GM12873 (cell line): ENCODE measurements around the gene KYNU.

Experiments
- TF ChIP-seq, protein P1 (sequence below): IDR thresholded peaks from 2 replicates; pipeline ENCODE4 v1.5.1; 2012; ENCODE audit warnings: low read depth, mild to moderate bottlenecking, moderate library complexity, low read length, control low read depth; ENCODE audit not compliant: insufficient read depth; ENCODE audit errors: missing control alignments

KYNU gene

DNA sequence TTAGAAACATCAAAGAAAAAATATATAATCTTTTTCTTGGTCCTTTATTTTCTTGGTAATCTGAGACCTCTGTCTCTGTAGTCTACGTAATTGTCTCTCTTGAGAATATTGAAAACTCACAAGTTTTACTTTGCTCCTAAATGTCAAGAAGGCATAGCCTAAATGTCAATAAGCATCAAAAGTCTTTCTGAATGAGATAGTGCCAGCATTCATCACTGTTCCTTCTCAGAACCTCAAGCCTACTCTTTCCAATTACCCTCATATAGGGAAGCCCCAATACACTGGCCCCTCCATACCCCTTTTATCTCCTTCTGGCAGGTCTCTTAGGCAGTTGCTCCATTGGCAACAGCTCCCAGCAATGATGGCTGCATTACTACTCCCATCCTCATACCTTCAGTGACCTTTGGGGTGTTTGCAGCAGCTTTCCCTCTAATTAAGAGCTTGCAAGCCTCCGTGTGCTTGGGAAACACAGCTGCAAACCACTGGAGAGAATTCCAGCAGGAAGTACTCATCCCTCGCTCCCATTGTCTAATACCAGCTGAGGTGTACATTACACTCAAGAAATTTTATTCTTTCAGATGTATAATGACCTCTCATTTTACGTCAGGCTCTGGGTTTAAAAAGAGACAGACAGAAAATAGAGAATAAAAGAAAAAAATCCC is 95.8 kb downstream of the KYNU start:
- TF ChIP-seq, protein P1, sequence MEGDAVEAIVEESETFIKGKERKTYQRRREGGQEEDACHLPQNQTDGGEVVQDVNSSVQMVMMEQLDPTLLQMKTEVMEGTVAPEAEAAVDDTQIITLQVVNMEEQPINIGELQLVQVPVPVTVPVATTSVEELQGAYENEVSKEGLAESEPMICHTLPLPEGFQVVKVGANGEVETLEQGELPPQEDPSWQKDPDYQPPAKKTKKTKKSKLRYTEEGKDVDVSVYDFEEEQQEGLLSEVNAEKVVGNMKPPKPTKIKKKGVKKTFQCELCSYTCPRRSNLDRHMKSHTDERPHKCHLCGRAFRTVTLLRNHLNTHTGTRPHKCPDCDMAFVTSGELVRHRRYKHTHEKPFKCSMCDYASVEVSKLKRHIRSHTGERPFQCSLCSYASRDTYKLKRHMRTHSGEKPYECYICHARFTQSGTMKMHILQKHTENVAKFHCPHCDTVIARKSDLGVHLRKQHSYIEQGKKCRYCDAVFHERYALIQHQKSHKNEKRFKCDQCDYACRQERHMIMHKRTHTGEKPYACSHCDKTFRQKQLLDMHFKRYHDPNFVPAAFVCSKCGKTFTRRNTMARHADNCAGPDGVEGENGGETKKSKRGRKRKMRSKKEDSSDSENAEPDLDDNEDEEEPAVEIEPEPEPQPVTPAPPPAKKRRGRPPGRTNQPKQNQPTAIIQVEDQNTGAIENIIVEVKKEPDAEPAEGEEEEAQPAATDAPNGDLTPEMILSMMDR, result no peak

DNA sequence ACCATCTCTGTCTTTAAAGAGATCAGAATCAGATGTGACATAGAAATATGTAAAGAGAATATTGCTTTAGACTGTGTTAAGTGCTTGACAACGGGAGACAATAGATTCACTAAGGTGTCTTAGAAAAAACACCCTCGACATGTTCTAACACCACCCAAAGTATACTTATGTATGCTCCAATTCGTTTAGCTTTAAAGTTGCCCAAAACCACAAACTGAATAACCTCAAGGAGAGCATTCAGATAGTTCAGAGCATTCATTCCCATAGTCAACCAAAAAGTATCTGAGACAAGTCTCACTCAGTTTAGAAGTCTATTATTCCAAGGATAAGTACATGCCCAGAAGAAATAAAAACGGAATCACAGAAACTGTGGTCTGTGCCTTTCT is 96.4 kb downstream of the KYNU start:
- TF ChIP-seq, protein P1, result no peak

DNA sequence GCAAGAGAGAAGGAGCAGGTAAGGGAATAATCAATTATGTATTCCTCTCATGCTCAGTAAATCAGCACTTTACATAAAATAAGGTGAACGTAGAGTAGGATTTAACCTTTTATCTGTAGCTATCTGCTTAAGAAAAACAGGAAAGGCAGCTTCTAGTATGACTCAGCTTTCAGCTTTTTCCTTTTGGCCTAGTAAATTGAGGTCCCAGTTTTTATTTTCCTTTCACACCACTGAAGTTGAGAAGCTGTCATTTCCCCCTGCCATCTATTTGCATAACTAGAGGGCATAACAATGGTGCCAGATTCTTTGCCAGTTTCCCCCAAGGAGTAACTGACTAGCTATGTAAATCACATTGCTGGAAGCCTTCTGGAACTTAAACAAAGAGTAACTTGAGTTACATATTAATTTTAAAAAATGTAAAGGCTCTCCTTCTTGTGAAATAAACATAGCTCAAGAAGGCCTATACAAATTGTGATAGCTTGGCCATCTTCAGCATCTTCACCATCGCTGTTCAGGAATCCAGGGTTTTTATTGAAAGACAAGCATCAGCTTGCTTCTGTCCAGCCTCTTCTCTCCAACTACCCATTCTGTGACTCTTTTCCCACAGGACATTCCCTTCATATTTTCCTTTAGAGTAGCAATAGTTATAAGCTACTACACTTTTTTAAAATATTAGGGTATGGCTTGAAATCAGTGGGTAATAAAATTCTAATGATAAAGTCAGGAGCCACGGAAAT is 97.0 kb downstream of the KYNU start:
- TF ChIP-seq, protein P1, result no peak

DNA sequence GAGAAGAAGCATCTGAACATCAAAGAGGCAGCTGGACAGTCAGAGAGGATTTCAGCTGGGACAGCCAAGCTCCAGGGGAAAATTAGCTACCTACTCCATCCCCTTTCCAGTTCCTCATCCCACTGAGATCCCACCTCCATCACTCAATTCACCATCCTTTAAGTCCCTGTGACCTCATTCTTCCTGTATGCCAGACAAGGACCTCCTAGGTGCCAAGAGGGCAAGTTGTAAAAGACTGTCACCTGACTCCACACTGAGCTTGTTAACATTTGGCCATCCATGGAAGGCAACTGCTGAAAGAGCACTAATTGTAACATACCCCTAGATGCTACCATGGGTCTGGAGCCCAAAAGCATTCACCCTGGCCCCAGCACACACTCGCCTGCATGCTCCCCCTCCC is 97.8 kb downstream of the KYNU start:
- TF ChIP-seq, protein P1, result no peak

DNA sequence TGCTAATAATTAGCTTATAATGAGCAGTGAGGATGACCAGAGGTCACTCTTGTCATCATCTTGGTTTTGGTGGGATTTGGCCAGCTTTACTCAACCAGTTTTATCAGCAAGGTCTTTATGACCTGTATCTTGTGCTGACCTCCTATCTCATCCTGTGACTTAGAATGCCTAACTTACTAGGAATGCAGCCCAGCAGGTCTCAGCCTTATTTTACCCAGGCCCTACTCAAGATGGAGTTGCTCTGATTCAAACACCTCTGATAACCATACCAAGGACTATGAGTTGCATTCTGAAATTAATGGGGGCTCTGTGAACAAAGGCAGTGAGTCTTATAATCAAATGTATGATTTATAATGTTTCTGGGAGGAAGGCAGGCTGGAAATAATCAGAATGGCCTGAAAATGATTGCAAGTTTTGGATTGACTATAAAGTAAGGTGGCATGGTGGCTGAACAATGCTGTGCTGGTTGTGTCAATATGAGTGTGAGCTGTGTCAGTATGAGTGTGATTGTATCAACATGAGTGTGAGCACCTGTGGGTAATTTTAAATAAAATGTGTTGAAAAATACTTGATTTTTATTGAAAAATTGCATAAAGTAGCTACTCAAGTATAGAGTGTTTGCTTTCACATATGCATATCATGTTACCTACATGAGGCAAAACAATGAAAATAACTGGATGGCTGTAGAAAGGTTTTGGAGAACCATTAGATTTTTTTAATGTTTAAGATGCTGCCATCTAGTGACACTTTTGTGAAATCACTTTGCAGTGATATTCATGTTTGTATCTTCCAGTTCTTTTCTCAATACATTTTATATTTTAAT is 103.0 kb downstream of the KYNU start:
- TF ChIP-seq, protein P1, result peak; percentile 28

DNA sequence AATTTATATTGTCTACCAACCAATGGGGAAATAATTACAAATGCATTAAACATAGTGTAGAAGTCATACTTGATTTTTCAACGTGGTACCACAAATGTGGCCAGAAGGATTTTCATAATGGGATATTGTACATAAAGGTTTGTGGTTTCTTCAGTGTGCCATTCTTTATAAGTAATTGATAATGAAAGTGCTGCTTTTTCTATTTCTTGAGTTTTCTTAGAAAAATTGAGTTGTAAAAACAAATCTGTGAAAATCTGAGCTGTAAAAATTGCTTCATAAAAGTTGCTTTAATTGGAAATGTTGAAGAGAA is 103.6 kb downstream of the KYNU start:
- TF ChIP-seq, protein P1, result no peak

DNA sequence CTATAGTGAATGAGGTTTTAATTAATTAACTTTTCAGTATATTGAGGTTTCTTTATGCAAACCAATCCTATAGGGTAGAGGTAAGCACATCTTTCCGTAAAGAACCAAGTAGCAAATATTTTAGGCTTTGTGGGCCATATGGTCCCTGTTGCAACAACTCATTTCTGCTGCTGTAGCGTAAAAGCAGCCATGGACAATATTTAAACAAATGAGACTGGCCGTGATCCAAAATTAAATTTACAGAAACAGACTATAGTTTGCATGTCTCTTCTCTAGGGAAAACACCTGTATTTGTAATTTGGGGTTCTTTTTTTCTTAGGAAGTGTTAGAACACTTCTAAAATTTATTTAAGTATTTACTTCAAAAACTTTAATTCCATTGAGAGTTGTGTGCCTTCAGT is 104.3 kb downstream of the KYNU start:
- TF ChIP-seq, protein P1, result no peak
